GM21529 (cell line): ENCODE measurements around the gene ALKBH1.
"Not testable (repeated sequence)": the region's sequence is repeated elsewhere in the genome, so short reads cannot be mapped to it uniquely, and the experiment has no call there.

Experiments
- ATAC-seq: cut with Tn5 transposase; IDR thresholded peaks from one replicate; pipeline ENCODE4 v1.9.1; 2021; ENCODE audit not compliant: unreplicated experiment

Gene ALKBH1

GRCh38 chr14:77674931-77675330, 32.9 kb downstream of the ALKBH1 start:
- no peak for ATAC-seq

GRCh38 chr14:77673193-77673592, 34.6 kb downstream of the ALKBH1 start:
- ATAC-seq: no peak

GRCh38 chr14:77667331-77667730, 40.5 kb downstream of the ALKBH1 start:
- no peak for ATAC-seq

- ATAC-seq: no peak
Measured at GRCh38 chr14:77663293-77663692, 44.5 kb downstream of the ALKBH1 start.

GRCh38 chr14:77661562-77661961, 46.3 kb downstream of the ALKBH1 start:
- not testable (repeated sequence) for ATAC-seq

GRCh38 chr14:77660754-77661153, 47.1 kb downstream of the ALKBH1 start:
- ATAC-seq: no peak

- ATAC-seq: no peak
Measured at GRCh38 chr14:77659831-77660230, 48.0 kb downstream of the ALKBH1 start.

GRCh38 chr14:77657280-77657679, 50.5 kb downstream of the ALKBH1 start:
- ATAC-seq: no peak

GRCh38 chr14:77654001-77654441, 53.8 kb downstream of the ALKBH1 start:
- no peak for ATAC-seq

- no peak for ATAC-seq
Measured at GRCh38 chr14:77649326-77649725, 58.5 kb downstream of the ALKBH1 start.

GRCh38 chr14:77648520-77649200, 59.2 kb downstream of the ALKBH1 start:
- ATAC-seq: no peak

- no peak for ATAC-seq
Measured at GRCh38 chr14:77647853-77648252, 60.0 kb downstream of the ALKBH1 start.

GRCh38 chr14:77646907-77647306, 60.9 kb downstream of the ALKBH1 start:
- no peak for ATAC-seq

GRCh38 chr14:77645520-77646230, 62.1 kb downstream of the ALKBH1 start:
- no peak for ATAC-seq

GRCh38 chr14:77642407-77642806, 65.4 kb downstream of the ALKBH1 start:
- no peak for ATAC-seq

GRCh38 chr14:77641534-77642341, 66.1 kb downstream of the ALKBH1 start:
- peak; percentile 77 for ATAC-seq

- ATAC-seq: peak; percentile 15
Measured at GRCh38 chr14:77640756-77641533, 66.9 kb downstream of the ALKBH1 start.

GRCh38 chr14:77638771-77639171, 69.1 kb downstream of the ALKBH1 start:
- ATAC-seq: no peak

- ATAC-seq: not testable (repeated sequence)
Measured at GRCh38 chr14:77635869-77636268, 72.0 kb downstream of the ALKBH1 start.

- ATAC-seq: not testable (repeated sequence)
Measured at GRCh38 chr14:77635466-77635865, 72.4 kb downstream of the ALKBH1 start.

- ATAC-seq: no peak
Measured at GRCh38 chr14:77630111-77630510, 77.7 kb downstream of the ALKBH1 start.
